COLO829 (cell line): ENCODE results near the gene TTC3.

Source experiments
- DNase-seq: peaks from one replicate; pipeline ENCODE4 v3.0.0; 2012; ENCODE audit warnings: low spot score

TTC3 gene

GRCh38 chr21:37193676-37194075 lies 120.6 kb downstream of the TTC3 start:
- no peak for DNase-seq

- no peak for DNase-seq
These were observed 122.0 kb downstream of the TTC3 start for GRCh38 chr21:37195059-37195458.

GRCh38 chr21:37195610-37196009 lies 122.6 kb downstream of the TTC3 start:
- no peak for DNase-seq

GRCh38 chr21:37196847-37197246 lies 123.8 kb downstream of the TTC3 start:
- DNase-seq = no peak

GRCh38 chr21:37197746-37198145 lies 124.7 kb downstream of the TTC3 start:
- no peak for DNase-seq

- peak; percentile 74 for DNase-seq
These were observed 126.2 kb downstream of the TTC3 start for GRCh38 chr21:37199057-37199924.

GRCh38 chr21:37200641-37201480 lies 127.8 kb downstream of the TTC3 start:
- no peak for DNase-seq

- DNase-seq = peak; percentile 74
These were observed 129.4 kb downstream of the TTC3 start for GRCh38 chr21:37202221-37203110.

- DNase-seq = no peak
These were observed 131.5 kb downstream of the TTC3 start for GRCh38 chr21:37204580-37204979.

GRCh38 chr21:37206496-37206895 lies 133.4 kb downstream of the TTC3 start:
- no peak for DNase-seq

GRCh38 chr21:37207441-37208009 lies 134.5 kb downstream of the TTC3 start:
- peak; percentile 79 for DNase-seq

GRCh38 chr21:37208056-37208721 lies 135.1 kb downstream of the TTC3 start:
- DNase-seq = no peak

GRCh38 chr21:37208741-37209225 lies 135.7 kb downstream of the TTC3 start:
- no peak for DNase-seq

GRCh38 chr21:37210130-37210529 lies 137.1 kb downstream of the TTC3 start:
- no peak for DNase-seq

- DNase-seq = no peak
These were observed 137.7 kb downstream of the TTC3 start for GRCh38 chr21:37210799-37211198.

GRCh38 chr21:37214952-37215351 lies 141.9 kb downstream of the TTC3 start:
- no peak for DNase-seq

- DNase-seq = no peak
These were observed 146.8 kb downstream of the TTC3 start for GRCh38 chr21:37219761-37220432.

GRCh38 chr21:37220433-37220980 lies 147.5 kb downstream of the TTC3 start:
- no peak for DNase-seq

GRCh38 chr21:37220981-37221664 lies 148.1 kb downstream of the TTC3 start:
- DNase-seq = peak; percentile 58
